Measurements from ENCODE around the gene DHX58.

DHX58 gene

DNA sequence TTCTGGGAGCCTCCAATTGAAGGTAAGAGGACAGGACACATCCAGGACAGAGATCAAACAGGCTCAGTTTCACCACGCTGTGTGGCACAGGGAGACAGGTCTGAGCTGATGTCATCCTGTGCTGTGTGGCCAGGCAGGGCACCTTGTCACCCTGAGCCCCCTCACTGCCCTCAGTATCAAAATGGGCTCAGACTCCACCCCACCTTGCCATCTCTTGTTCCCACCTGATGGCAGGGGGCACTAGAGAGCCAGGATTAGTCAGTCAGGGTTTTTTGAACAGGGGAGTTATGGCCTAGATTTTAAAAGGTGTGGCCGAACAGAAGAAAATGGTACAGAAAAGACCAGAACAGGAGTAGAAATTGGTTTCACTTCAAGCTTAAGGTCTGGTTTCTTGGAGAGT is 6.0 kb upstream of the DHX58 start:
- no peak overlapping the region for H3K4me3 ChIP-seq (ENCODE audit: extremely low read depth, insufficient read depth, low read length, poor library complexity, severe bottlenecking)
- 86 to 90% methylated on average over 2 of the region's 2 CpGs for WGBS, 2 experiments (ENCODE audit: insufficient coverage in 2 of 2)

DNA sequence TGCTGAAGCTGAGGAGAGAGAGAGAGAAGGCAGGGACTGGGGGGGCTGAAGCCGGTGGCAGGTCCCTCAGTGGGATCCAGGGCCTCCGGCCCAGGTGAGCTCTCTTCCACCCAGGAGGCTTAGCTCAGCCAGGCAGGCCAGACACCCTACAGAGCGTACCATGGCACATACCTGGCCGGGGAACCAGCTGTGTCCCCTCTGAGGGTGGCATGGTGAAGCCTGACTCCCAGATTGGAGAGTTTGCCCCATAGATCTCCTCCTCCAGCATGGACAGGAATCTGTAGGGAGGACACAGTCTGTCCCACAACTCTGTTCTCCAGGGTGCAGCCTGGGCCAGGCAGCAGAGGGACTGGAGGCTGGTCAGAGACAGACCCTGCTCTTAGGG is 5.6 kb upstream of the DHX58 start:
- Histone ChIP-seq H3K27ac (ENCODE audit: low read depth, low read length, severe bottlenecking) (no peak overlapping the region), H3K36me3 (ENCODE audit: control insufficient read depth, insufficient read depth, low read length) (peaks cover 41% of the 10 kb centered on the region), H3K9me3 (ENCODE audit: control insufficient read depth, low read length) (no peaks in the 10 kb centered on the region), H3K4me1 (ENCODE audit: control insufficient read depth, insufficient read depth, low read length, poor library complexity, severe bottlenecking) (peaks cover 5% of the 10 kb centered on the region), H3K4me3 (ENCODE audit: extremely low read depth, insufficient read depth, low read length, poor library complexity, severe bottlenecking) (no peak overlapping the region)
- 84 to 100% methylated on average over 3 to 4 of the region's 4 CpGs for WGBS, 2 experiments (ENCODE audit: insufficient coverage in 2 of 2)

More for the DNA sequence above, 6.0 kb upstream of the DHX58 start:
- Histone ChIP-seq H3K9me3 (ENCODE audit: control insufficient read depth, low read length) (no peaks in the 10 kb centered on the region), H3K27ac (ENCODE audit: low read depth, low read length, severe bottlenecking) (no peak overlapping the region), H3K36me3 (ENCODE audit: control insufficient read depth, insufficient read depth, low read length) (peaks cover 39% of the 10 kb centered on the region), H3K4me1 (ENCODE audit: control insufficient read depth, insufficient read depth, low read length, poor library complexity, severe bottlenecking) (peaks cover 5% of the 10 kb centered on the region)

DNA sequence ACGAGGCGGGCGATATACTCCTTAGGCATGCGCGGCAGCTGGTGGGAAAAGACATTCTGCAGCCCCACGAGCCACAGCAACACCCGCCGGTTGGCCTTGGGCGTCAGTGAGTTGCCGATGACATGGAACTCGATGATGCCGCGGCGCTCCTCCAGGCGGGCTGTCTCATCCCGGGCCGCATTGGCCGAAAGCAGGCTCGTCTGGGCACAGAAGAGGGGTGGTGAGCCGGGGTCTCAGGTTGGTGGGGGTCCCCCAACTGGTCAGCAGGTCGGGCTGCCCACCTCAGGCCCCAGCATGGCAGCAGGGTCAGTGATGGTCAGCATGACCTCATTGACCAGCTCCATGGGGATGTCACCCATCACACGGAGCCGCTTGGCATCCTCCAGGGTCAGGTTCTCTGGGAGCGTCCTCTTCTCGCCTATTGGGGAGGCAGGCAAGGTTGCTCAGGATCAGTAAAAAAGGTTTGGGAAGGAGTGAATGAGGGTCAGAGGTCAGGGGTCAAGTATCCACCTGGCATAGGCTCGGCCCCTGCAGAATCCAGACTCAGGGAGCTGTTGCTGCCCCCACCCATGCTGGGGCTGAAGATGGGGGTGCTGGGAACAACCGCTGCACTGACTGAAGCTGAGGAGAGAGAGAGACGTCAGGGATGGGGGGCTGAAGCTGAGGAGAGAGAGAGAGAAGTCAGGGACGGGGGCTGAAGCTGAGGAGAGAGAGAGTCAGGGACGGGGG is 5.0 kb upstream of the DHX58 start:
- Histone ChIP-seq H3K4me1 (ENCODE audit: control insufficient read depth, insufficient read depth, low read length, poor library complexity, severe bottlenecking) (peaks cover 5% of the 10 kb centered on the region), H3K27ac (ENCODE audit: low read depth, low read length, severe bottlenecking) (no peak overlapping the region), H3K9me3 (ENCODE audit: control insufficient read depth, low read length) (no peaks in the 10 kb centered on the region), H3K36me3 (ENCODE audit: control insufficient read depth, insufficient read depth, low read length) (peaks cover 37% of the 10 kb centered on the region), H3K4me3 (ENCODE audit: extremely low read depth, insufficient read depth, low read length, poor library complexity, severe bottlenecking) (no peak overlapping the region)
- WGBS, 2 experiments (ENCODE audit: insufficient coverage in 2 of 2): 90 to 91% methylated on average over 26 to 30 of the region's 30 CpGs

DNA sequence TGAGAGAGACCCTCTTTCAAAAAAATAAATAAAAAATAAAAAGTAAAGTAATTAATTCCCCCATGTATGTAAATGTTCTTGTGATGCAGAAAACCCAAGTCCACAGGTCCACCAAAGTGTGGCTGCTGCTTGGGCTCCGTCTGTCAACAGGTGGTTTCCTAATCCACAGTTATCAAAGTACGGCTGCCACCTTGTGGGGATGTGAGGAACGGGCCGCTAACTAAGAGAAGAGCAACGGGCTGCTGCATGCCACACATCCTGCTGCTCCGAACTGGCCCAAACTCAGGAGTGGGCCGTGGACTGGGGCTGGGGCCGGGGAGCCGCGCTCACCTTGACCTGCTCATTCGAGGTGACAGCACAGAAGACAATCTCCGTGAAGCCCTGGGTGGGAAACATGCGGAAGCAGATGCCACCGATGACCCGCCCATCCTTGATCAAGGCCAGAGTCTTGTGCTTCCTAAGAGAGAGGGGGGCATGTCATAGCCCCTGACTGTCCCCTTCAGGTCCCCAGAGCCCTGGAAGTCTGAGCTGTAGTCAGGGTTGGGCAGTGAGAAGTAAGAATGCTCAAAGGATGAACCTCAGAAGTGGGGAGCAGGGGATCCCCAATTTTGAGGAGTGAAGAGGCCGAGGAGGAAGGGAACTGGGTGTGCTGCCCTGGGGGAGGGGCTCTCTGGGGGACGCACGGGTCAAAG is 4.3 kb upstream of the DHX58 start:
- Histone ChIP-seq H3K4me1 (ENCODE audit: control insufficient read depth, insufficient read depth, low read length, poor library complexity, severe bottlenecking) (peaks cover 5% of the 10 kb centered on the region), H3K9me3 (ENCODE audit: control insufficient read depth, low read length) (no peaks in the 10 kb centered on the region), H3K4me3 (ENCODE audit: extremely low read depth, insufficient read depth, low read length, poor library complexity, severe bottlenecking) (no peak overlapping the region), H3K36me3 (ENCODE audit: control insufficient read depth, insufficient read depth, low read length) (peaks cover 37% of the 10 kb centered on the region), H3K27ac (ENCODE audit: low read depth, low read length, severe bottlenecking) (no peak overlapping the region)
- WGBS, 2 experiments (ENCODE audit: insufficient coverage in 2 of 2): 57 to 59% methylated on average over 17 of the region's 18 CpGs

DNA sequence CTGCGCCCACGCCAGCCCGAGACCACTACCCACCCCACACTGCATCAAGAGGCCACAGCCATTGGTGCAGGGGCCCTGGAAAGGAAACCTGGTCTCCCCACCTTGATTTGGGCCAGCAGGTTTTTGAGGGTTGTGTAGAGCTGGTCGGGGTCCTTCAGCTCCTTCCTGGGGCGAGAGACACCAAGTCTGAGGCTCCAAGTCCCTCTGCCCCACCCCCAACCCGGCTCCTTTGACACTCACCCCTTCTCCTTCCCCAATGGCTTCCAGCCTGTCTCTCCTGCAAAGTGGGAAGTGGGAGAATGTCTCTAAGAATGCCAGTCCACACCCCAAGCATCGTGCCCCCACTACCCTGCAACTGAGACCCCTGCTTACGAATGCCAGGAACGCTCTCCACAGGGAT is 1.6 kb upstream of the DHX58 start:
- Histone ChIP-seq H3K4me3 (ENCODE audit: extremely low read depth, insufficient read depth, low read length, poor library complexity, severe bottlenecking) (no peak overlapping the region), H3K4me1 (ENCODE audit: control insufficient read depth, insufficient read depth, low read length, poor library complexity, severe bottlenecking) (no peaks in the 10 kb centered on the region), H3K9me3 (ENCODE audit: control insufficient read depth, low read length) (no peaks in the 10 kb centered on the region), H3K27ac (ENCODE audit: low read depth, low read length, severe bottlenecking) (no peak overlapping the region), H3K36me3 (ENCODE audit: control insufficient read depth, insufficient read depth, low read length) (peaks cover 37% of the 10 kb centered on the region)
- 97 to 100% methylated on average over 3 to 4 of the region's 9 CpGs for WGBS, 2 experiments (ENCODE audit: insufficient coverage in 2 of 2)

DNA sequence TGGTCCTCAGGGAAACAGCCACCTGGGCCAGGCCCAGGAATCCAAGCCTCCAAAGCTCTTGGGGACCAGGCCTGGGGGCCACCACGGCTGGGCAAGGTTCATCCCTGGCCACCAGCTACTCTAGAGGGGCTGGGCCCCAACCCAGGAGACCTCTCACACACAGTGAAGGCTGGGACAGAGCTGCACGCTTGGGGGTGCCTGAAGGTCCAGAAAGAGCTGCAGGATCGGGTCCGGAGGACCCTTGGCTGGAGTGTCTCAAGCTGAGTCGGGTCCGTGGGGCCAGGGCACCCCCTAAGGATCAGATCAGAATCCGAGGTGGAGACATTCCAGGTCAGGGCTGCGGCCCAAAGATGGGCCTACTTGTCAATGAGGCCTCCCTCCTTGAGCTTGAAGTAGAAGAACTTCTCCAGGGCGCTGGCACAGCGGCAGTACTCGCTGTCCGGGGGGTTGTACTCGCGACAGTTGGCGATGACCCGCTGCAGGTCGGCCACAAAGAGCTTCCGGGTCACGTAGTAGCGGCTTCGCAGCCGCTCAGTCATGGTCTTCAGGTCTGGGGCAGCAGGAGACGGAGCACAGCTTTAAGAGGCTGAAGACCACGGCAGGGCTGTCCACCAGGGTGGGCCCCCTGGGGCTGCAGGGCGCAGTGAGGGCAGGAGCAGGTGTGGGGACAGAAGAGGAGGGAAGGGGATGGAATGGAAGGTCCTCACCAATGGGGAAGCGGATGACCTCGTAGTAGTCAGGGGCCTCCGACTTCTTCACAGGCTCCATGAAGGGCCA is 967 bp upstream of the DHX58 start:
- 95 to 96% methylated on average over 27 to 28 of the region's 28 CpGs for WGBS, 2 experiments (ENCODE audit: insufficient coverage in 2 of 2)
- Histone ChIP-seq H3K4me1 (ENCODE audit: control insufficient read depth, insufficient read depth, low read length, poor library complexity, severe bottlenecking) (no peaks in the 10 kb centered on the region), H3K4me3 (ENCODE audit: extremely low read depth, insufficient read depth, low read length, poor library complexity, severe bottlenecking) (no peak overlapping the region), H3K27ac (ENCODE audit: low read depth, low read length, severe bottlenecking) (no peak overlapping the region), H3K36me3 (ENCODE audit: control insufficient read depth, insufficient read depth, low read length) (peaks cover 37% of the 10 kb centered on the region), H3K9me3 (ENCODE audit: control insufficient read depth, low read length) (no peaks in the 10 kb centered on the region)

DNA sequence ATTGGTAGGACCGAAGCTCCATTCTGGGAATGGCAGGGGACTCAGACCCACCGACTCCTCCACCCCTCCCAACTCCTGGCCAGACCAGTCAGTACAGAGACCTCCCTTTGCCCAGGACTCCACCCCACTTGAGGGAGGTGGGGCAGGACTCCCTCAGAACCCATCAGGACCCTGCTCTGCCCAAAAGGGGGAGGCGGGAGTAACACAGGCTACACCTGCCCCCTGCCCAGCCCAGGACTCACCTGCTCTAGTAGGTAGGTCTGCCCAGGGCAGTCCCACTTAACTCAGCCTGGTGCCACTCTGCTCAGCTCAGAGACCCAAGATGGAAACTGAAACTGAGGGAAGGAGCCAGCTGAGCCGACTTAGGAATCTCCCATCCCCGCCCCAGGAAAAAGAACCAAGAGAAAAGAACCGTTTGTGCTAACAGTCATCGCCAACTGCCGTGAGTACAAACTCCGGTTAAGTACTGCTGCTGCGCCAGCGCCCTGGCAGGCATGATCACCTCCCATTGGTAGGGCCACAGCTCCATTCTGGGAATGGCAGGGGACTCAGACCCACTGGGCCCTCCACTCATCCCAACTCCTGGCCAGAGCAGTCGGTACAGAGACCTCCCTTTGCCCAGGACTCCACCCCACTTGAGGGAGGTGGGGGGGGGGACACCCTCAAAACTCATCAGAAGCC is 503 bp downstream of the DHX58 start:
- Histone ChIP-seq H3K36me3 (ENCODE audit: control insufficient read depth, insufficient read depth, low read length) (peaks cover 24% of the 10 kb centered on the region), H3K9me3 (ENCODE audit: control insufficient read depth, low read length) (no peaks in the 10 kb centered on the region), H3K27ac (ENCODE audit: low read depth, low read length, severe bottlenecking) (no peak overlapping the region), H3K4me3 (ENCODE audit: extremely low read depth, insufficient read depth, low read length, poor library complexity, severe bottlenecking) (no peak overlapping the region), H3K4me1 (ENCODE audit: control insufficient read depth, insufficient read depth, low read length, poor library complexity, severe bottlenecking) (no peaks in the 10 kb centered on the region)
- WGBS, 2 experiments (ENCODE audit: insufficient coverage in 2 of 2): 88 to 95% methylated on average over 8 to 11 of the region's 12 CpGs

DNA sequence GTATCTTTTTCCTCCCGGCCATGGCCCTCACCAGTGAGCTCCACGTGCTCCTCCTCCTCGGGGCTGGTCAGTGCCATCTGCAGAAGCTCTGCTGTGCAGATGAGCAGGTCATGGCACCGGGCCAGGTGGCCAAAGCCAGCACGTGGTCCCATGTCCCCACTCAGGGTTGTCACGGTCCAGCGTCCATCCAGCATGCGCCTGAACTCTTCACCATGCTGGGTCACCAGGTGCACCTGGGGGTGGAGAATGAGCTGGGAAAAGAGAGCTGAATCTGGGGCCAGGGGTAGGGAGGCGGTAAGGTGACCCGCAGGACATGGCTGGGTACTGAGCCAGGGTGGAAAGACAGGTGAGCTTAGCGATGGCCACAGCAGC is 1.3 kb downstream of the DHX58 start:
- H3K4me1 ChIP-seq (ENCODE audit: control insufficient read depth, insufficient read depth, low read length, poor library complexity, severe bottlenecking): no peaks in the 10 kb centered on the region
- H3K36me3 ChIP-seq (ENCODE audit: control insufficient read depth, insufficient read depth, low read length): peaks cover 21% of the 10 kb centered on the region
- 94 to 95% methylated on average over 9 to 11 of the region's 11 CpGs for WGBS, 2 experiments (ENCODE audit: insufficient coverage in 2 of 2)
- no peak overlapping the region for H3K4me3 ChIP-seq (ENCODE audit: extremely low read depth, insufficient read depth, low read length, poor library complexity, severe bottlenecking)
- H3K9me3 ChIP-seq (ENCODE audit: control insufficient read depth, low read length): no peaks in the 10 kb centered on the region
- no peak overlapping the region for H3K27ac ChIP-seq (ENCODE audit: low read depth, low read length, severe bottlenecking)

DNA sequence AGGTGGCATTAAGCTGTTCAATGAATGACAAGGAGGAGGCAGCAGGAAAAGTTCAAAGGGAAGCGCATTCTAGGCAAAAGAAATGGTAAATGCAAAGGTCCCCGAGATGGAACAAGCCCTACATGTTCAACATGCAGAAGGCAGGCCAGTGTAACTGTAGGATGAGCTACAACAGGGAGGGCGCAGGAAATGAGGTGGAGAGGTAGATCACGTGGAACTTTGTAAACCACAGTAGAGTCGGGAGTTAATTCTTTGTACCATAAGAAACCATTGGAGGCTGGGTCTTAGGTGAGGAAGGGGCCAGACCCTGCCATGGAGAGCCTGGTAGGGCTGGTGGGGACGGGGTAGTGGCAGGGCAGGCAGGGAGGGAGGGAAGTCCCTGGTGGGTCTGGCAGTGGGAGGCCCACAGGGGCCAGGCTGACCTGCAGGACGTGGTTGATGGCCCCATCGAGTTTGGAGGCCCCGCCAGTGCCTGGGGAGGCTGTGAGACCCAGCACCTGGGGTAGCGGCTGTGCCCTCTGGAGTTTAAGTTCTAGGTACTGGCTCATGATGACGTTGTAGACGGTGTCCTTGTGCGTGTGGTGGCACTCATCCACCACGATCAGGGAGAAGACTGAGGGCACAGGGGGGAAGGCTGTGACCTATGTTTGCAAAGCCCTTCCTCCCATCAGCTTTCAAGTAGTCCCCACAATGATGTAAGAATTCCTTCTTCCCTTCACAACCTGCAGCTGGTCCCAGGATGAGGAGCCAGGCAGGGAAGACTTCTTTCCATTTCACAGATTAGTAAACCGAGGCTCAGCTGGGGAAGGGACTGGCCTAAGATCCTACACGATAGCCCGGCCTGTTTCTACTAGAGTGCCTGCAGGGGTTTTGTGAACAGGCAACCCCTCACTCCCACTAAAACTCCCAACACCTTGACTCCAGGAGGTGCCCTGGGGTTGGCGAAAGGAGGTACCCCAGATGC is 1.9 kb downstream of the DHX58 start:
- no peaks in the 10 kb centered on the region for H3K9me3 ChIP-seq (ENCODE audit: control insufficient read depth, low read length)
- H3K36me3 ChIP-seq (ENCODE audit: control insufficient read depth, insufficient read depth, low read length): peaks cover 14% of the 10 kb centered on the region
- H3K4me1 ChIP-seq (ENCODE audit: control insufficient read depth, insufficient read depth, low read length, poor library complexity, severe bottlenecking): no peaks in the 10 kb centered on the region
- H3K4me3 ChIP-seq (ENCODE audit: extremely low read depth, insufficient read depth, low read length, poor library complexity, severe bottlenecking): no peak overlapping the region
- WGBS, 2 experiments (ENCODE audit: insufficient coverage in 2 of 2): 93 to 95% methylated on average over 13 to 14 of the region's 18 CpGs
- H3K27ac ChIP-seq (ENCODE audit: low read depth, low read length, severe bottlenecking): no peak overlapping the region

DNA sequence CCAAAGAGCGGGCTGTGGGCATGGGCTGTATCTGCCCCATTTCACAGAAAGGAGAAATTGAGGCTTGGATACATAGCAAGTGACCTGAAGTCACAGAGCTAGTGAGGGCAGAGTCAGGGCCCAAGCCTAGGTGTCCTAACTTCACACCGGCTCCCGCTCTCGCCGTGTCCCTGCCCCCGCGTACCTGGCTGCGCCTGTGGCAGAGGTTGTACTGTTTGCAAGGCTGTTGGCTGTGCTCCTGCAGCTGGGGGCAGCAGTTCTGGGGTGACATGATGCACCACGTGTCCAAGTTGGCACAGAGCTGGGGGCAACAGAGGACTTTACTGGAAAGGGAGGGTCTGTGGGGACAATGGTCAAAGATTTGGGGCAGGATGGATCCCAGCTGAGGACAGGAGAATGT is 3.4 kb downstream of the DHX58 start:
- no peaks in the 10 kb centered on the region for H3K4me1 ChIP-seq (ENCODE audit: control insufficient read depth, insufficient read depth, low read length, poor library complexity, severe bottlenecking)
- no peaks in the 10 kb centered on the region for H3K9me3 ChIP-seq (ENCODE audit: control insufficient read depth, low read length)
- peaks cover 8% of the 10 kb centered on the region for H3K36me3 ChIP-seq (ENCODE audit: control insufficient read depth, insufficient read depth, low read length)
- 94 to 95% methylated on average over 9 of the region's 9 CpGs for WGBS, 2 experiments (ENCODE audit: insufficient coverage in 2 of 2)
- no peak overlapping the region for H3K4me3 ChIP-seq (ENCODE audit: extremely low read depth, insufficient read depth, low read length, poor library complexity, severe bottlenecking)
- H3K27ac ChIP-seq (ENCODE audit: low read depth, low read length, severe bottlenecking): no peak overlapping the region

All from mesodermal cell (in vitro differentiated cells).